Calu3 (cell line): ENCODE data around the gene MTPN. TPM values are rescaled to one million over a fixed set of nuclear protein-coding genes. Genes with fewer than 3 reads are reported as not detected.

ENCODE experiments used
- BruUV-seq: library from RNA; stranded (reverse); fragments of 400-500 nt; replicated peaks from 2 replicates; lab custom pipeline; 2021; lab: Mats Ljungman, UMichigan
- CTCF ChIA-PET: fragments of 300-600 bp; sonication (Branson Sonifier 250); formaldehyde crosslinking; loops from one replicate; lab custom pipeline; 2022; ENCODE audit warnings: antibody characterized with exemption; lab: Charles Lee
- DNase-seq: peaks from one replicate; pipeline ENCODE4 v3.0.0; 2022
- H3K27ac Mint-ChIP-seq: one replicate; pipeline ENCODE4 v1.8.0; 2022; ENCODE audit warnings: mixed read lengths; ENCODE audit not compliant: unreplicated experiment
- H3K27me3 Mint-ChIP-seq: one replicate; pipeline ENCODE4 v1.8.0; 2022; ENCODE audit warnings: mixed read lengths; ENCODE audit not compliant: unreplicated experiment
- H3K36me3 Mint-ChIP-seq: one replicate; pipeline ENCODE4 v1.8.0; 2022; ENCODE audit warnings: mild to moderate bottlenecking, moderate library complexity, mixed read lengths; ENCODE audit not compliant: insufficient read depth, unreplicated experiment
- H3K4me1 Mint-ChIP-seq: one replicate; pipeline ENCODE4 v1.8.0; 2022; ENCODE audit warnings: mild to moderate bottlenecking, low read depth, mixed read lengths; ENCODE audit not compliant: unreplicated experiment
- H3K4me3 Mint-ChIP-seq: one replicate; pipeline ENCODE4 v1.8.0; 2022; ENCODE audit warnings: mild to moderate bottlenecking, low read depth, moderate library complexity, mixed read lengths; ENCODE audit not compliant: unreplicated experiment
- H3K9me3 Mint-ChIP-seq: one replicate; pipeline ENCODE4 v1.8.0; 2022; ENCODE audit warnings: low read depth, mixed read lengths; ENCODE audit not compliant: unreplicated experiment
- CTCF ChIP-seq: fragments of 200-600 bp; IDR thresholded peaks from one replicate; pipeline ENCODE4 v1.8.0; 2022; ENCODE audit warnings: antibody characterized with exemption; ENCODE audit not compliant: unreplicated experiment
- intact Hi-C: fragments of 100-400 bp; cut with micrococcal nuclease; formaldehyde crosslinking; loops from one replicate; pipeline ENCODE4 v1.10.0; 2022; ENCODE audit not compliant: unreplicated experiment
- total RNA-seq: library from RNA; stranded (reverse); gene quantifications from 2 replicates; pipeline ENCODE4 v1.2.3, GENCODE V29; 2022

Gene MTPN
- total RNA-seq, 1 experiment from 2014 or later: 122 TPM

GRCh38 chr7:136002802-136003201 lies 25.6 kb upstream of the MTPN start:
- DNase-seq: no peak
- H3K4me3 Mint-ChIP-seq: no peak overlapping the region
- intact Hi-C loops: no loop called here
- no peaks in the 10 kb centered on the region for H3K36me3 Mint-ChIP-seq
- CTCF ChIA-PET: no interaction called here
- BruUV-seq: no TSS peak
- no peaks in the 10 kb centered on the region for H3K27me3 Mint-ChIP-seq
- H3K27ac Mint-ChIP-seq: no peak overlapping the region
- no peaks in the 10 kb centered on the region for H3K9me3 Mint-ChIP-seq
- no peaks in the 10 kb centered on the region for H3K4me1 Mint-ChIP-seq
- no peak for TF ChIP-seq CTCF

GRCh38 chr7:136000288-136000913 lies 23.2 kb upstream of the MTPN start:
- no peaks in the 10 kb centered on the region for H3K4me1 Mint-ChIP-seq
- no peak for TF ChIP-seq CTCF
- H3K27ac Mint-ChIP-seq: no peak overlapping the region
- CTCF ChIA-PET: interaction anchor here (0.6 to 1.6 kb wide), 3 partner anchors 8 to 390 kb away, joined by 3 to 6 read pairs (median 3); no protein-coding TSS in a partner anchor
- H3K27me3 Mint-ChIP-seq: no peaks in the 10 kb centered on the region
- no peak overlapping the region for H3K4me3 Mint-ChIP-seq
- no TSS peak for BruUV-seq
- intact Hi-C loops: no loop called here
- no peak for DNase-seq
- H3K36me3 Mint-ChIP-seq: no peaks in the 10 kb centered on the region
- no peaks in the 10 kb centered on the region for H3K9me3 Mint-ChIP-seq

- Mint-ChIP-seq H3K27me3 (no peaks in the 10 kb centered on the region), H3K4me3 (no peak overlapping the region), H3K36me3 (no peaks in the 10 kb centered on the region), H3K4me1 (no peaks in the 10 kb centered on the region), H3K27ac (no peak overlapping the region), H3K9me3 (no peaks in the 10 kb centered on the region)
- BruUV-seq: no TSS peak
- intact Hi-C loops: no loop called here
- CTCF ChIA-PET: no interaction called here
- DNase-seq: no peak
- TF ChIP-seq CTCF: no peak
Measured at GRCh38 chr7:135998081-135998480, 20.9 kb upstream of the MTPN start.

- Mint-ChIP-seq H3K9me3 (no peaks in the 10 kb centered on the region), H3K4me1 (no peaks in the 10 kb centered on the region), H3K27ac (no peak overlapping the region), H3K36me3 (no peaks in the 10 kb centered on the region), H3K27me3 (no peaks in the 10 kb centered on the region), H3K4me3 (no peak overlapping the region)
- TF ChIP-seq CTCF: no peak
- intact Hi-C loops: no loop called here
- BruUV-seq: no TSS peak
- CTCF ChIA-PET: no interaction called here
- DNase-seq: no peak
Measured at GRCh38 chr7:135995748-135996147, 18.6 kb upstream of the MTPN start.
